HL-60 (cell line): ENCODE results near the gene CNIH3.

ENCODE experiments used
- GABPA ChIP-seq: IDR thresholded peaks from 2 replicates; pipeline ENCODE4 v1.6.1; 2012; ENCODE audit warnings: low read depth
- POLR2AphosphoS5 ChIP-seq: IDR thresholded peaks from 2 replicates; pipeline ENCODE4 v1.6.1; 2012; ENCODE audit warnings: low read depth
- SPI1 ChIP-seq: IDR thresholded peaks from 2 replicates; pipeline ENCODE4 v1.6.1; 2012; ENCODE audit warnings: low read depth, mild to moderate bottlenecking, borderline replicate concordance
- TF ChIP-seq, protein P1 (sequence below): IDR thresholded peaks from one replicate; pipeline ENCODE4 v1.5.1; 2011; ENCODE audit warnings: low read length, control low read depth, inconsistent platforms; ENCODE audit not compliant: insufficient read depth
- TF ChIP-seq, protein P2 (sequence below): IDR thresholded peaks from 2 replicates; pipeline ENCODE4 v1.6.1; 2012; ENCODE audit warnings: low read depth; ENCODE audit not compliant: insufficient replicate concordance

DNA sequence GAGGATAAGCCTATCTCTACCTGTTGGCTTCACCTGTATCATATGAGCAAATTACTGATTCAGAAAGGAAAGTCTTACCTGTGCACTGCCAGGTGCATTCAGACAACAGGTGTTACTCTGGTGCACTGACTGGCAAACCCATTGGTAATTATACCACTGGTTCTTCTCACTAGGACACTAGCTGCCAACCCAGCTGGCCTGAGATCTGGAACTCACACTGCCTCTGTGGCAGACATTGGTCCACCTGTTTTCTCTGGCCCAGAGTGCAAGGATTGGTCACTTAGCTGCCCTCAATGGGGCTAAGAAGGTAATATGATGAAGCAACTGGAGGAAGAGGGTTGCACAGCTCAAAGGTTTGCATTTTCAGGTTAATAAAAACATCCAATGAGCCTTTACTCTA lies 173.2 kb downstream of the CNIH3 start:
- TF ChIP-seq, protein P1, sequence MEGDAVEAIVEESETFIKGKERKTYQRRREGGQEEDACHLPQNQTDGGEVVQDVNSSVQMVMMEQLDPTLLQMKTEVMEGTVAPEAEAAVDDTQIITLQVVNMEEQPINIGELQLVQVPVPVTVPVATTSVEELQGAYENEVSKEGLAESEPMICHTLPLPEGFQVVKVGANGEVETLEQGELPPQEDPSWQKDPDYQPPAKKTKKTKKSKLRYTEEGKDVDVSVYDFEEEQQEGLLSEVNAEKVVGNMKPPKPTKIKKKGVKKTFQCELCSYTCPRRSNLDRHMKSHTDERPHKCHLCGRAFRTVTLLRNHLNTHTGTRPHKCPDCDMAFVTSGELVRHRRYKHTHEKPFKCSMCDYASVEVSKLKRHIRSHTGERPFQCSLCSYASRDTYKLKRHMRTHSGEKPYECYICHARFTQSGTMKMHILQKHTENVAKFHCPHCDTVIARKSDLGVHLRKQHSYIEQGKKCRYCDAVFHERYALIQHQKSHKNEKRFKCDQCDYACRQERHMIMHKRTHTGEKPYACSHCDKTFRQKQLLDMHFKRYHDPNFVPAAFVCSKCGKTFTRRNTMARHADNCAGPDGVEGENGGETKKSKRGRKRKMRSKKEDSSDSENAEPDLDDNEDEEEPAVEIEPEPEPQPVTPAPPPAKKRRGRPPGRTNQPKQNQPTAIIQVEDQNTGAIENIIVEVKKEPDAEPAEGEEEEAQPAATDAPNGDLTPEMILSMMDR, result no peak
- TF ChIP-seq GABPA (no peak), POLR2AphosphoS5 (no peak), SPI1 (no peak)
- TF ChIP-seq, protein P2, sequence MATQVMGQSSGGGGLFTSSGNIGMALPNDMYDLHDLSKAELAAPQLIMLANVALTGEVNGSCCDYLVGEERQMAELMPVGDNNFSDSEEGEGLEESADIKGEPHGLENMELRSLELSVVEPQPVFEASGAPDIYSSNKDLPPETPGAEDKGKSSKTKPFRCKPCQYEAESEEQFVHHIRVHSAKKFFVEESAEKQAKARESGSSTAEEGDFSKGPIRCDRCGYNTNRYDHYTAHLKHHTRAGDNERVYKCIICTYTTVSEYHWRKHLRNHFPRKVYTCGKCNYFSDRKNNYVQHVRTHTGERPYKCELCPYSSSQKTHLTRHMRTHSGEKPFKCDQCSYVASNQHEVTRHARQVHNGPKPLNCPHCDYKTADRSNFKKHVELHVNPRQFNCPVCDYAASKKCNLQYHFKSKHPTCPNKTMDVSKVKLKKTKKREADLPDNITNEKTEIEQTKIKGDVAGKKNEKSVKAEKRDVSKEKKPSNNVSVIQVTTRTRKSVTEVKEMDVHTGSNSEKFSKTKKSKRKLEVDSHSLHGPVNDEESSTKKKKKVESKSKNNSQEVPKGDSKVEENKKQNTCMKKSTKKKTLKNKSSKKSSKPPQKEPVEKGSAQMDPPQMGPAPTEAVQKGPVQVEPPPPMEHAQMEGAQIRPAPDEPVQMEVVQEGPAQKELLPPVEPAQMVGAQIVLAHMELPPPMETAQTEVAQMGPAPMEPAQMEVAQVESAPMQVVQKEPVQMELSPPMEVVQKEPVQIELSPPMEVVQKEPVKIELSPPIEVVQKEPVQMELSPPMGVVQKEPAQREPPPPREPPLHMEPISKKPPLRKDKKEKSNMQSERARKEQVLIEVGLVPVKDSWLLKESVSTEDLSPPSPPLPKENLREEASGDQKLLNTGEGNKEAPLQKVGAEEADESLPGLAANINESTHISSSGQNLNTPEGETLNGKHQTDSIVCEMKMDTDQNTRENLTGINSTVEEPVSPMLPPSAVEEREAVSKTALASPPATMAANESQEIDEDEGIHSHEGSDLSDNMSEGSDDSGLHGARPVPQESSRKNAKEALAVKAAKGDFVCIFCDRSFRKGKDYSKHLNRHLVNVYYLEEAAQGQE, result no peak
